PC-3 (cell line): ENCODE data around the gene DAPK1. TPM values are rescaled to one million over a fixed set of nuclear protein-coding genes. Genes with fewer than 3 reads are reported as not detected.

Source experiments
- ATAC-seq: fragments of 200-7000 bp; cut with Tn5 transposase; 2 replicates; pipeline ENCODE4 v1.9.1; 2020; ENCODE audit warnings: mild to moderate bottlenecking, moderate library complexity
- BruUV-seq: library from RNA; stranded (reverse); fragments of 400-500 nt; replicated peaks from 2 replicates; lab custom pipeline; 2021; lab: Mats Ljungman, UMichigan
- CTCF ChIA-PET: fragments of 300-600 bp; sonication (Branson Sonifier 250); formaldehyde crosslinking; loops from one replicate; lab custom pipeline; 2022; ENCODE audit warnings: antibody characterized with exemption; lab: Charles Lee
- POLR2A ChIA-PET: fragments of 300-600 bp; sonication (Branson Sonifier 250); formaldehyde crosslinking; loops from one replicate; lab custom pipeline; 2022; ENCODE audit warnings: antibody characterized with exemption; ENCODE audit not compliant: unreplicated experiment; lab: Charles Lee
- DNase-seq: peaks from one replicate; pipeline ENCODE4 v3.0.0-alpha.2; 2015
- H2AFZ ChIP-seq: fragments of 300-600 bp; sonication (generic); 2 replicates; pipeline ENCODE4 v1.6.0; 2016; ENCODE audit warnings: antibody characterized with exemption, low read length
- H3F3A ChIP-seq: fragments of 300-600 bp; sonication (generic); one replicate; pipeline ENCODE4 v1.6.0; 2017; ENCODE audit warnings: antibody characterized with exemption, low read length, control low read depth, mild to moderate bottlenecking; ENCODE audit not compliant: unreplicated experiment
- H3K27ac ChIP-seq: fragments of 300-600 bp; sonication (generic); 2 replicates; pipeline ENCODE4 v1.5.1; 2016; ENCODE audit warnings: mild to moderate bottlenecking, low read length
- H3K27me3 ChIP-seq: fragments of 300-600 bp; sonication (generic); 2 replicates; pipeline ENCODE4 v1.6.1; 2016; ENCODE audit warnings: low read length, mixed read lengths
- H3K36me3 ChIP-seq: fragments of 300-600 bp; sonication (generic); 2 replicates; pipeline ENCODE4 v1.6.1; 2016; ENCODE audit warnings: low read depth, mixed run types, low read length, mixed read lengths
- H3K4me1 ChIP-seq: fragments of 300-600 bp; sonication (generic); 2 replicates; pipeline ENCODE4 v1.5.1; 2016; ENCODE audit warnings: low read length; ENCODE audit not compliant: insufficient read depth
- H3K4me2 ChIP-seq: fragments of 300-600 bp; sonication (generic); 2 replicates; pipeline ENCODE4 v1.6.0; 2016; ENCODE audit warnings: low read length
- H3K4me3 ChIP-seq: fragments of 300-600 bp; sonication (generic); 2 replicates; pipeline ENCODE4 v1.5.1; 2016; ENCODE audit warnings: mild to moderate bottlenecking, low read length, mixed read lengths
- H3K79me2 ChIP-seq: fragments of 300-600 bp; sonication (generic); 2 replicates; pipeline ENCODE4 v1.6.1; 2017; ENCODE audit warnings: low read length, mixed read lengths
- H3K9ac ChIP-seq: fragments of 300-600 bp; sonication (generic); 2 replicates; pipeline ENCODE4 v1.6.0; 2016; ENCODE audit warnings: mild to moderate bottlenecking, low read length
- H3K9me2 ChIP-seq: fragments of 300-600 bp; sonication (generic); replicated peaks from 2 replicates; pipeline ENCODE4 v1.6.1; 2016; ENCODE audit warnings: mixed run types, low read length, mixed read lengths
- H3K9me3 ChIP-seq: fragments of 300-600 bp; sonication (generic); 2 replicates; pipeline ENCODE4 v1.6.1; 2016; ENCODE audit warnings: low read length, mixed read lengths
- H4K20me1 ChIP-seq: fragments of 300-600 bp; sonication (generic); 2 replicates; pipeline ENCODE4 v1.6.1; 2016; ENCODE audit warnings: low read length, mixed read lengths
- CTCF ChIP-seq: fragments of 300-600 bp; sonication (generic); conservative IDR thresholded peaks from 2 replicates; pipeline ENCODE4 v1.5.1; 2017; ENCODE audit warnings: antibody characterized with exemption, low read depth, mild to moderate bottlenecking, low read length
- EZH2 ChIP-seq: fragments of 300-600 bp; sonication (generic); IDR thresholded peaks from one replicate; pipeline ENCODE4 v1.6.1; 2017; ENCODE audit warnings: antibody characterized with exemption, mild to moderate bottlenecking, low read length; ENCODE audit not compliant: unreplicated experiment
- EZH2phosphoT487 ChIP-seq: fragments of 300-600 bp; sonication (generic); IDR thresholded peaks from 2 replicates; pipeline ENCODE4 v1.6.1; 2018; ENCODE audit warnings: mild to moderate bottlenecking, antibody characterized with exemption, low read length, borderline replicate concordance
- intact Hi-C: fragments of 100-400 bp; cut with micrococcal nuclease; formaldehyde crosslinking; loops from 2 replicates; pipeline ENCODE4 v1.9.0; 2023
- total RNA-seq: library from RNA; depleted of rRNA; stranded (reverse); fragments of >200 nt; gene quantifications from 2 replicates; pipeline ENCODE4 v1.2.3, GENCODE V29; 2014

DAPK1 gene
- total RNA-seq, 1 experiment from 2014 or later = not detected

GRCh38 chr9:87586731-87587355, 89.2 kb downstream of the DAPK1 start:
- Histone ChIP-seq H3K27ac (no peak overlapping the region), H3K4me1 (no peaks in the 10 kb centered on the region), H2AFZ (no peak overlapping the region), H3K9ac (no peak overlapping the region), H4K20me1 (no peaks in the 10 kb centered on the region), H3K4me3 (no peak overlapping the region), H3K27me3 (peaks cover 18% of the 10 kb centered on the region), H3K9me3 (no peaks in the 10 kb centered on the region), H3F3A (no peaks in the 10 kb centered on the region), H3K4me2 (no peak overlapping the region), H3K36me3 (no peaks in the 10 kb centered on the region), H3K79me2 (no peaks in the 10 kb centered on the region), H3K9me2 (no peaks in the 10 kb centered on the region)
- TF ChIP-seq EZH2phosphoT487 (no peak), CTCF (no peak), EZH2 (no peak)
- CTCF ChIA-PET = no interaction called here
- no TSS peak for BruUV-seq
- intact Hi-C loops = no loop called here
- POLR2A ChIA-PET = no interaction called here
- no peak for DNase-seq
- no peak for ATAC-seq

GRCh38 chr9:87587356-87587745, 89.7 kb downstream of the DAPK1 start:
- ATAC-seq = no peak
- H3K27ac ChIP-seq = no peak overlapping the region
- no peak overlapping the region for H3K4me2 ChIP-seq
- H3K36me3 ChIP-seq = no peaks in the 10 kb centered on the region
- H3F3A ChIP-seq = no peaks in the 10 kb centered on the region
- no peak for DNase-seq
- ChIA-PET CTCF (no interaction called here), POLR2A (no interaction called here)
- H3K79me2 ChIP-seq = no peaks in the 10 kb centered on the region
- H4K20me1 ChIP-seq = no peaks in the 10 kb centered on the region
- H3K4me1 ChIP-seq = no peaks in the 10 kb centered on the region
- H3K27me3 ChIP-seq = peaks cover 14% of the 10 kb centered on the region; the same call in 1 of the 2 replicates
- intact Hi-C loops = no loop called here
- no peak overlapping the region for H3K4me3 ChIP-seq
- no peak for TF ChIP-seq EZH2
- no peak for TF ChIP-seq EZH2phosphoT487
- no peak for TF ChIP-seq CTCF
- no peak overlapping the region for H3K9ac ChIP-seq
- H3K9me3 ChIP-seq = no peaks in the 10 kb centered on the region
- H2AFZ ChIP-seq = no peak overlapping the region
- no TSS peak for BruUV-seq
- no peaks in the 10 kb centered on the region for H3K9me2 ChIP-seq

- ChIA-PET POLR2A (no interaction called here), CTCF (no interaction called here)
- Histone ChIP-seq H3K9ac (no peak overlapping the region), H3F3A (no peaks in the 10 kb centered on the region), H3K79me2 (no peaks in the 10 kb centered on the region), H3K9me3 (no peaks in the 10 kb centered on the region), H4K20me1 (no peaks in the 10 kb centered on the region), H3K27me3 (peaks cover 14% of the 10 kb centered on the region; the same call in 1 of the 2 replicates), H2AFZ (no peak overlapping the region), H3K36me3 (no peaks in the 10 kb centered on the region), H3K27ac (no peak overlapping the region), H3K4me2 (no peak overlapping the region), H3K9me2 (no peaks in the 10 kb centered on the region), H3K4me1 (no peaks in the 10 kb centered on the region), H3K4me3 (no peak overlapping the region)
- ATAC-seq = no peak
- TF ChIP-seq EZH2 (no peak), EZH2phosphoT487 (no peak), CTCF (no peak)
- no TSS peak for BruUV-seq
- intact Hi-C loops = no loop called here
- DNase-seq = no peak
Measured at GRCh38 chr9:87587864-87588263, 90.2 kb downstream of the DAPK1 start.
